ENCODE measurements around the gene CUEDC1. TPM values are rescaled to one million over a fixed set of nuclear protein-coding genes. Genes with fewer than 3 reads are reported as not detected.
A peak's percentile ranks its signal among the peaks of the same experiment; 100 is the strongest.

Gene CUEDC1
- total and polyA plus RNA-seq, 2 of the 13 experiments (the other 11 are each of a cell fraction or from before 2014, with no cell fraction given), result 7.4 to 12.9 TPM

- TF ChIP-seq CSRNP1 (CRISPR knock-in tag; IDR thresholded peaks at IDR 0.05), result no peak; the same call in 1 of the 2 replicates
- TF ChIP-seq ZSCAN20 (CRISPR knock-in tag; IDR thresholded peaks at IDR 0.05; ENCODE audit: borderline replicate concordance), result no peak
- TF ChIP-seq BRF2 (CRISPR knock-in tag; IDR thresholded peaks at IDR 0.05), result no peak
- TF ChIP-seq ZNF652 (CRISPR knock-in tag; IDR thresholded peaks at IDR 0.05; ENCODE audit: borderline replicate concordance, low read depth), result no peak
- TF ChIP-seq ZNF33A (CRISPR knock-in tag; IDR thresholded peaks at IDR 0.05; ENCODE audit: borderline replicate concordance), result no peak
- no peak for TF ChIP-seq NFIB (CRISPR knock-in tag; IDR thresholded peaks at IDR 0.05; ENCODE audit: borderline replicate concordance)
- TF ChIP-seq ZNF646 (CRISPR knock-in tag; IDR thresholded peaks at IDR 0.05), result no peak
- TF ChIP-seq ZBTB21 (CRISPR knock-in tag; IDR thresholded peaks at IDR 0.05), result no peak
- TF ChIP-seq CSRNP2 (CRISPR knock-in tag; conservative IDR thresholded peaks at IDR 0.05; ENCODE audit: low read depth), result no peak
- TF ChIP-seq TFAP4 (IDR thresholded peaks at IDR 0.05; ENCODE audit: borderline replicate concordance, low read depth), result peak; percentile 65; the same call in 1 of the 2 replicates
- TF ChIP-seq ATF3 (CRISPR knock-in tag; IDR thresholded peaks at IDR 0.05), result no peak
- no peak for TF ChIP-seq ZNF720 (CRISPR knock-in tag; IDR thresholded peaks at IDR 0.05)
- 0 out of 2 replicates have a peak, but pooled peaks have one; percentile 54 for TF ChIP-seq MTERF4 (CRISPR knock-in tag; IDR thresholded peaks at IDR 0.05)
These were observed 33.4 kb upstream of the CUEDC1 start (continued) for GRCh38 chr17:57988301-57989250.

Data from HepG2 (cell line).